Measurements from ENCODE around the gene CPA5. TPM values are rescaled to one million over a fixed set of nuclear protein-coding genes. Genes with fewer than 3 reads are reported as not detected.

Gene CPA5
- total and polyA plus RNA-seq, 9 of the 15 experiments (the other 6 are each of a cell fraction or from before 2014, with no cell fraction given): 0.13 to 2.4 (median 0.91) TPM

GRCh38 chr7:130346177-130346905 lies 1.7 kb downstream of the CPA5 start (continued):
- TF ChIP-seq ATF4 (CRISPR knock-in tag; IDR thresholded peaks at IDR 0.05) (no peak), CBFB (CRISPR knock-in tag; IDR thresholded peaks at IDR 0.05) (no peak), CHCHD3 (CRISPR knock-in tag; IDR thresholded peaks at IDR 0.05) (no peak), JUN (IDR thresholded peaks at IDR 0.05; ENCODE audit: borderline replicate concordance, low read depth, low read length) (no peak), JUN (CRISPR knock-in tag; IDR thresholded peaks at IDR 0.05; ENCODE audit: borderline replicate concordance) (no peak), STAG1 (CRISPR knock-in tag; IDR thresholded peaks at IDR 0.05; ENCODE audit: borderline replicate concordance) (peak; percentile 35; the same call in 1 of the 2 replicates), NR4A1 (CRISPR knock-in tag; IDR thresholded peaks at IDR 0.05) (no peak), NR4A1 (tag; IDR thresholded peaks at IDR 0.05) (no peak), TFAM (CRISPR knock-in tag; conservative IDR thresholded peaks at IDR 0.05) (no peak)

- 4% methylated on average over 12 of the region's 12 CpGs for WGBS (ENCODE audit: insufficient coverage, low coverage, missing lambda C conversion rate)
- TF ChIP-seq ZNF280B (CRISPR knock-in tag; IDR thresholded peaks at IDR 0.05) (no peak), EZH2 (IDR thresholded peaks at IDR 0.05; ENCODE audit: borderline replicate concordance, low read depth, low read length) (peak; percentile 61; the same call in 1 of the 2 replicates), CREB3L1 (IDR thresholded peaks at IDR 0.05; ENCODE audit: borderline replicate concordance, low read depth) (no peak)
- H3K4me3 ChIP-seq: no peak overlapping the region
- ChIA-PET POLR2A (interaction anchor here (1.3 kb wide), 1 partner anchor 12 kb away, joined by 3 read pairs; no protein-coding TSS in a partner anchor), CTCF (ENCODE audit: low intra/inter-chr PET ratio) (no interaction called here)
- 0 out of 5 replicates have a peak, but pooled peaks cover 0 to 3% of the 10 kb centered on the region in 2 experiments for H3K4me1 ChIP-seq (replicated peaks in 1 of 2; ENCODE audit: control insufficient read depth in 2 of 2, insufficient read depth in 2 of 2, low read length in 2 of 2)
- H3K9ac ChIP-seq (ENCODE audit: insufficient read depth in 1 of 2, low read depth in 2 of 2, low read length in 2 of 2): no peak overlapping the region
- H3K36me3 ChIP-seq (ENCODE audit: control insufficient read depth, insufficient read depth, low read length): no peaks in the 10 kb centered on the region
- DNase-seq (ENCODE audit: extremely low read depth in 1 of 4, low spot score in 3 of 4): no peak
- no peaks in the 10 kb centered on the region for H3K9me1 ChIP-seq (ENCODE audit: control insufficient read depth, insufficient read depth, low read length)
- H3K9me3 ChIP-seq (replicated peaks; ENCODE audit: control insufficient read depth, insufficient read depth, low read depth, low read length): no peaks in the 10 kb centered on the region
- in situ Hi-C loops (cut with MboI) (no loop called here), intact Hi-C loops (cut with micrococcal nuclease) (no loop called here)
- H3K27me3 ChIP-seq (ENCODE audit: control insufficient read depth in 2 of 2, insufficient read depth in 2 of 2, low read length in 2 of 2): peaks cover 43 to 58% of the 10 kb centered on the region in 2 experiments
- no peak for ATAC-seq
- no peak overlapping the region for H3K27ac ChIP-seq (ENCODE audit: extremely low read depth, low read depth, low read length)
- H2AFZ ChIP-seq (ENCODE audit: low read depth, low read length): no peak overlapping the region
- BruUV-seq (replicated peaks): no TSS peak
- FAIRE-seq: no peak
- no peaks in the 10 kb centered on the region for H4K20me1 ChIP-seq (replicated peaks; ENCODE audit: control insufficient read depth, insufficient read depth, low read length)
- H3K79me2 ChIP-seq (ENCODE audit: control insufficient read depth, insufficient read depth, low read length): no peaks in the 10 kb centered on the region
- no peak overlapping the region for H3K4me2 ChIP-seq (ENCODE audit: insufficient read depth, low read length)
Observed at GRCh38 chr7:130346941-130347340, 2.3 kb downstream of the CPA5 start.

Measured in K562 (cell line).